GM12891 (cell line): ENCODE results near the gene PRKN.

ENCODE experiments used
- DNase-seq: peaks from one replicate; pipeline ENCODE4 v3.0.0; 2011; ENCODE audit warnings: low spot score; ENCODE audit not compliant: insufficient read length
- FAIRE-seq: peaks from 2 replicates; lab custom pipeline; 2011; peaks lifted over from hg19 to GRCh38; lab: Jason Lieb, UNC
- PAX5 ChIP-seq: IDR thresholded peaks from 2 replicates; pipeline ENCODE4 v1.6.1; 2011; ENCODE audit warnings: low read length, moderate library complexity, mild to moderate bottlenecking; ENCODE audit not compliant: insufficient read depth, severe bottlenecking
- POLR2A ChIP-seq: IDR thresholded peaks from 2 replicates; pipeline ENCODE4 v1.6.1; 2011; ENCODE audit warnings: low read depth, low read length, control low read depth
- POLR2AphosphoS5 ChIP-seq: IDR thresholded peaks from 2 replicates; pipeline ENCODE4 v1.6.1; 2011; ENCODE audit warnings: low read depth, low read length, control low read depth
- POU2F2 ChIP-seq: IDR thresholded peaks from 2 replicates; pipeline ENCODE4 v1.6.1; 2011; ENCODE audit warnings: low read depth, mild to moderate bottlenecking, control low read depth, low read length, moderate library complexity
- SPI1 ChIP-seq: IDR thresholded peaks from 2 replicates; pipeline ENCODE4 v1.6.1; 2011; ENCODE audit warnings: low read depth, low read length, control low read depth
- TAF1 ChIP-seq: IDR thresholded peaks from 2 replicates; pipeline ENCODE4 v1.6.1; 2011; ENCODE audit warnings: low read depth, low read length, control low read depth

The PRKN gene

DNA sequence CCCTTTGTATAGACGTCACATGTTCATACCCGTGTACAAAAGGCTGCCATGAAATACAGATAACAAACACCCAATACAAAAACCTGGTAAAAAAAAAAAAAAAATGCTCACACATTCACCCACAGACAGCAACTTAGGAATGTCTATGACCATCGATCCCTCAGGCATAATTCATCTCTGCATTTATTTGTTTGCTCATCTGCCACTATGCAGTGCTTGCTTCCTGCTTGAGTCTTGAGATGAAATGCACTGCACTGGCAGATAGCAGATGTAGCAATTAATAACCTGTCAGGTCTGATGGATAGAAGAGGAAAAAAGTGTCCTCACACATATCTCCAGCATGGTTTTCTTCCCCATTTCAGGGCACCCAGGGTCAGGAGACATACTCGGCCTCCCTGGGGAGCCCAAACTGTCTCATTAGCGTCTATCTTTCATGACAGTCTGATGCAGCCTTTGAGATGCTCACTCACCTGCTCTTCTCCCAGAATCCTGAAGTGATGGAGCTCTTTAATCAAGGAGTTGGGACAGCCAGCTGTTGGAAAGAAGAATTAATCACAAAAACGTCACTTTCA, 1158.6 kb downstream of the PRKN start:
- no peak for TF ChIP-seq POLR2A
- no peak for TF ChIP-seq POU2F2
- TF ChIP-seq POLR2AphosphoS5 = no peak
- TF ChIP-seq TAF1 = no peak
- TF ChIP-seq SPI1 = no peak
- no peak for TF ChIP-seq PAX5
- no peak for DNase-seq
- FAIRE-seq = no peak

- TF ChIP-seq POU2F2 (no peak), SPI1 (no peak), POLR2A (no peak), POLR2AphosphoS5 (no peak), TAF1 (no peak), PAX5 (no peak)
- no peak for FAIRE-seq
- DNase-seq = no peak
Observed at GRCh38 chr6:161564952-161565351, 1162.6 kb downstream of the PRKN start.

DNA sequence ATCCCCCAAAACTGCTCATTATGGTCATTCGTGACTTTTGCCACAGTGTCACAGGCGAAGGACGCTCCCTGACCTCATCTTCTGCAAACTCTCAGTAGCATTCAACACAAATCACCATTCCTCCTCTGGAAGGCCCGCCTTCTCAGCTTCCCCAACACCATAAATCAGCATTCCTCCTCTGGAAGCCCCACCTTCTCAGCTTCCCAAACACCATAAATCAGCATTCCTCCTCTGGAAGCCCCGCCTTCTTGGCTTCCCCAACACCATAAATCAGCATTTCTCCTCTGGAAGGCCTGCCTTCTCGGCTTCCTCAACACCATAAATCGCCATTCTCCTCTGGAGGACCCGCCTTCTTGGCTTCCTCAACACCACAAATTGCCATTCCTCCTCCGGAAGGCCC, 1165.7 kb downstream of the PRKN start:
- FAIRE-seq = no peak
- no peak for TF ChIP-seq POU2F2
- TF ChIP-seq POLR2A = no peak
- no peak for TF ChIP-seq POLR2AphosphoS5

GRCh38 chr6:161557333-161558107, 1170.0 kb downstream of the PRKN start:
- FAIRE-seq (no peak), DNase-seq (no peak)
- TF ChIP-seq POLR2AphosphoS5 = no peak
- no peak for TF ChIP-seq SPI1
- no peak for TF ChIP-seq POU2F2
- TF ChIP-seq POLR2A = no peak
- no peak for TF ChIP-seq PAX5
- TF ChIP-seq TAF1 = no peak

More for the DNA sequence above, 1165.7 kb downstream of the PRKN start:
- no peak for DNase-seq

GRCh38 chr6:161554883-161555282, 1172.7 kb downstream of the PRKN start:
- FAIRE-seq (no peak), DNase-seq (no peak)
- no peak for TF ChIP-seq TAF1
- TF ChIP-seq SPI1 = no peak
- TF ChIP-seq POU2F2 = no peak
- no peak for TF ChIP-seq POLR2A
- no peak for TF ChIP-seq POLR2AphosphoS5
- no peak for TF ChIP-seq PAX5

DNA sequence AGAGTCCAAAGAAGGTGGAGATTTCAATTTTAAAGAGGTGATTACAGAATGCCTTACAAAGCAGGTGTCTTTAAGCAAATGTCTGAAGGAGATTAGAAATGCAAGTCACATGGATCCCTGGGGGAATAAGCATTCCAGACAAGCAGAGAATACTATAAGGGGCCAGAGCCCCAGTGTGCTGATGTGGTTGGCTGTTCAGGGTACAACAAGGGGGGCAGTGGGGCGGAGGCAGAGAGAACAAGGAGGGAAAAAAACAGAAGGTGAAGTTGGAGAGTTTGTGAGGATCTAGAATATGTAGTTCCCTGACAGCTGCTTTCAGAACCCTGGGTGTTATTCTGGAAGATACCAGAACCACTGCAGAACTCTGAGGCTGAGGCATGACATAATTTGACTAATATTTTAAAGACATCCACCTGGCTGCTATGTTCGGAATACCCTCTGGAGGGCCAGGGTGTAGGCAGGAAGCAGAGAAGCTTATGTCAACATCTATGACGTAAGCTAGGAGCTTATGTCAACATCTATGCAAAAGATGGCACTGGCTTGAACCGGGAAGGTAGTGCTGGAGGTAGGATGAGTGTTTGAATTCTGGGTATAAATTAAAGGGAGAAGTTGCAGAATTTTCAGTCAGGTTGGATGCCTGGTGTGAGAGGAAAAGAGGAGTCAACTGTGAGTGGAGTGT, 1177.5 kb downstream of the PRKN start:
- TF ChIP-seq PAX5 (no peak), POU2F2 (no peak), TAF1 (no peak), POLR2AphosphoS5 (no peak)
- no peak for FAIRE-seq
- DNase-seq = no peak

DNA sequence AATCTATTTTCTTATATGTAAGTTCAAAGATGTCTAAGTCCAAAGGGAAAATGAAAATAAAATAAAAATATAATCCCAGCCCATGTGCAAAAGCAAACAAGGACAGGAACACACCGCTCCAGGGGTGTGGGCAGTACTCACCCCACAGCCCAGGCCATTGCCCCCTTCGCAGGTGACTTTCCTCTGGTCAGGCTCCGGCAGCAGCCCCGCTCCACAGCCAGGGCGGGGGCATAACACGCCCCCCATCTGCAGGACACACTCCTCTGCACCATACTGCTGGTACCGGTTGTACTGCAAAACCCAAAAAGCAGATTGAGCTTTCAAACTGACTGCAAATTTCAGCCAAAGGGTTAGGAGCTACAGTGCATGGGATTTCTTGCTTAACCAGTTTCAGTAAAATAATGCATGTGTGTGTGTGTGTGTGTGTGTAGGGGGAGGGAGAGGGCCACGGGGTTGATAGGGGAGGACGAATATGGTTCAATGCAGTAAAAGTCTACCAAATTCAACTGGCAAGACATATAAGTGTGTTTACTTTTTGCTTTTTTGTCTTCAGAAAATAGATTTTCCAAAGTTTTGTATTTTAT, 1178.8 kb downstream of the PRKN start:
- DNase-seq (no peak), FAIRE-seq (no peak)
- no peak for TF ChIP-seq PAX5
- no peak for TF ChIP-seq POLR2AphosphoS5
- TF ChIP-seq TAF1 = no peak
- no peak for TF ChIP-seq POLR2A
- no peak for TF ChIP-seq SPI1
- no peak for TF ChIP-seq POU2F2

DNA sequence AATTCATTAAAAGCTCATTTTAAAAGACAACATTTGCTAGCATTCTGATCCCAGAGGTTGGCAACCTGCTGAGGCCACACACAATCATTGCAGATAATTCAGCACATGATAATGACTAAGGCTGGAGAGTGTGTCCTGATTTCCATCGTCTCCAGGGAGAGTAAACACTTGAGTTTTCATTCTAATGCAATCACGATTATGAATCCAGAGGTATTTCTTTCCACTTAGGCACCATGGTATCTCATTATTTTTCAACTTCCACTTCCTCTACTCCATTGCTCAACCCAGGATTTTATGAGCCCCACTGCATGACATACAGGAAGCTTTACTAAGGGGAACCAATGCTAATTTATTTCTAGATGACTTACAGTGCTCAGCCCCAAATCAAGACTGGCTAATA, 1179.9 kb downstream of the PRKN start:
- no peak for TF ChIP-seq PAX5
- TF ChIP-seq SPI1 = no peak
- no peak for TF ChIP-seq POU2F2
- no peak for TF ChIP-seq TAF1
- TF ChIP-seq POLR2AphosphoS5 = no peak
- TF ChIP-seq POLR2A = no peak
- FAIRE-seq (no peak), DNase-seq (no peak)

DNA sequence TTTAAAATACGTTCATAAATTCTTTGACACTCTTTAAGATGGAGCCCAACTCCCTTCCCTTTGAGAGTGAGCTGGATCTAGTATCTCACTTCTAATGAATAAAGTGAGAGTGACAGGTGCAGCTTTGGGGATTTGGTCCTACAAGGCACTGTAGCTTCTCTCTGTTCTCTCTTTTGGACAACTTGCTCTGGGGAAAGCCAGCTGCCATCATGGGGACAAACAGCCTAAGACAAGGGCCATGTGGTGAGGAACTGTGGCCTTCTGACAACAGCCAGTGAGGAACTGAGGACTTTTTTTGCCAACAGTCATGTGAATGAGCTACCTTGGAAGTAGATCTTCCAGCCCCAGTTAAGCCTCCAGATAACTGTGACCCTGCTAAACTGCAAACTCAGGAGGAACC, 1180.9 kb downstream of the PRKN start:
- no peak for TF ChIP-seq POLR2AphosphoS5
- TF ChIP-seq SPI1 = no peak
- no peak for TF ChIP-seq TAF1
- TF ChIP-seq PAX5 = no peak
- TF ChIP-seq POU2F2 = no peak
- TF ChIP-seq POLR2A = no peak
- DNase-seq (no peak), FAIRE-seq (no peak)

DNA sequence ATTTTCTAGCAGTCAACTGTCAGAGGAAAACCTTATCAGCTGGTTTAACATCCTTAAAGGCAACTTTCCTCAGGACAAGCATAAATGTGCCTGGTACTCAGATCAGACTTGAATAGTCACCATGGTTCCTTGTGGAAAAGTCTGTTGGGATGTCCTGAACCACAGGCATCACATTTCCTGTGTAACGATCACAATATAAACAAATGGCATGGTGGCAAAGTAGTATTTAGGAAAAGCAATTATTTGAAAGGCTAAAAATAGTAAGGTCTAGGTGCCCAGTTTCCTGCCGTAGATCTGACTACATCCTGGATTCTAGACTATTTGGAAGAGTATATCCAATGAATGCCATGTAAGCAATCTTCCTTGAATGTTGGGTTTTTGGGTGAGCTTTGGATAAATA, 1181.8 kb downstream of the PRKN start:
- TF ChIP-seq POU2F2 = no peak
- no peak for TF ChIP-seq TAF1
- TF ChIP-seq SPI1 = no peak
- no peak for TF ChIP-seq PAX5
- no peak for TF ChIP-seq POLR2AphosphoS5
- no peak for TF ChIP-seq POLR2A
- FAIRE-seq (no peak), DNase-seq (no peak)
